GM18870 (cell line): ENCODE data around the gene PDE4D.
"Not testable (repeated sequence)": the region's sequence is repeated elsewhere in the genome, so short reads cannot be mapped to it uniquely, and the experiment has no call there.

ENCODE experiments used
- ATAC-seq: cut with Tn5 transposase; IDR thresholded peaks from one replicate; pipeline ENCODE4 v1.9.1; 2021; ENCODE audit warnings: moderate library complexity; ENCODE audit not compliant: unreplicated experiment

PDE4D gene

GRCh38 chr5:59064293-59064692 is 829.2 kb downstream of the PDE4D start:
- no peak for ATAC-seq

GRCh38 chr5:59062986-59063683 is 830.4 kb downstream of the PDE4D start:
- no peak for ATAC-seq

GRCh38 chr5:59061377-59061776 is 832.1 kb downstream of the PDE4D start:
- ATAC-seq, result no peak

GRCh38 chr5:59058969-59059687 is 834.4 kb downstream of the PDE4D start:
- no peak for ATAC-seq

DNA sequence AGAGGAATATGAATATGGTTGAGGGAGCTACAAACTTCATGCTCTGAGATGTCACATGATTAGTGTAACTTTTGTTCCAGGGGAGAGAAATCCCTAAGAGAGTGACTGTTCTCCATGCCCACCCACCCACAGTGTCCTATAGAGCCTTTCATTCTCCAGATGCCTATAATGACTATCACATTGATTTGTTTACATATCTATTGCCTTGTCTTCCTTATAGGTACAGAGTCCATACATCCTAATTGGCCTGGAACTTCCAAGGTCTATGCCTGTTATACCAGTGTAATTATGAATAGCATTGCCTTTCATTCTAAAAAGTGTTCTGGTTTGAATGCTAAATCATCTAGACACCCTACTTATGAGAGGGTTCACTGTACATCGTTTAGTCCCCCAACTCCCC is 835.3 kb downstream of the PDE4D start:
- no peak for ATAC-seq

DNA sequence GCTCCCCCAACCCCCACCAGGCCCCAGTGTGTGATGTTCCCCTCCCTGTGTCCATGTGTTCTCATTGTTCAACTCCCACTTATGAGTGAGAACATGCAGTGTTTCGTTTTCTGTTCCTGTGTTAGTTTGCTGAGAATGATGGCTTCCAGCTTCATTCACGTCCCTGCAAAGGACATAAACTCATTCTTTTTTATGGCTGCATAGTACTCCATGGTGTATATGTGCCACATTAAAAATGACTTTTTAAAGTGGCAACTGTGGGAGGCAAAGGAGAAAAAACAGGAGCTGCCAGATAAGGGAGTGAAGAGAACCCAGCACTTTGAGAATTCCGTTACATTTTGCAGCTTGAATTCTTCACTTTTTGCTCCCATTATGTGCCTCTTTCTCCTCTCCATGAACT is 836.9 kb downstream of the PDE4D start:
- ATAC-seq, result not testable (repeated sequence)

DNA sequence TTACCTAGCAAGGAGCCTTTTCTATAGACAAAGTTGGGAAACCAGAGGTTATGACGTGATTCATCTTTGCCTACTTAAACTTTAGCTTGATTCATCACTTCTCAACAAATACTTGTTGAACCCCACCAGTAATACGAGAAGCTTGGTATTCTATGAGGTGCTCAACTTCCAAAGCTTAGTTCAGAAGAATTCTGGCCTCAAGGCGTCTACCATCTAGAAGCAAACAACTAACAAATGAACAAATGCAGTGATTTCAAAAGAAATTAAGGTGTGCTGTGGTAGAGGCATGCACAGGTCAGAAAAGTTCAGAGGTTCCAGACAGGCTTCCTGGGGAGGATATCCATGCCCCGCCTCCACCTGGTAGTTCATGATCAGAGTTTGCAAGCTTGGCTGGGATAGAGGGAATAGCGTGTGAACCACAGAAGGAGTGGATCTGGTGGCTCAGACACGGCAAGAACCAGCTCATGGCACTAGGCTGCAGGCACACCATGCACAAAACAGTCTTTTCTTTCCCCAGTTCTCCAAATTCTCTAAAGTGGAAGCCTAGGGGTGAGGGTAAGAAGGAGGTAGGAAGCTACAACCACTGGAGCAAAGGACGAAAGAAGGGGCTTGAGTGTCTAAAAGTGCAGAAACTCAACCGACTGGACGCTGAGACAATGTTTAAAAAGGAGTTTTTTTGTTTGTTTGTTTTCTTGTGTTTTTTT is 837.6 kb downstream of the PDE4D start:
- ATAC-seq, result no peak

- no peak for ATAC-seq
These were observed 838.5 kb downstream of the PDE4D start for GRCh38 chr5:59054963-59055528.

DNA sequence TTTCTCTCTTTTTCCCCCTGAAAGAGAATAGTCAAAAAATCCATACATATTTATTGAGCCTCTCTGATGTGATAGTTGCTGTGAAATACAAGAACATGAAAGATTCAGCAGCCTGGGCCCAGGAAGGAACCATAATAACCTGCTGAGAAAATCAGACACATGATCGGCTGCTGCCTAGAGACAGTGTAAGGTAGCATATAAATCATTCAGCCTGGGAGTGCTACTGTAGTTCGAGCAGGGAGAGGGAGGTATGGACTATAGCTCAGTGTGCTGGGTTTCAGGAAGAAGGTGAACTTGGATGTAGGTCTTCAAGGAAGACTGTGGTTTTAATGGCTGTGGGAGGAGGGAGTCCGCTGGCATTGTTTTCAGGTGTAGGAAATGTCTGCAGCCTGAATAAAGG is 841.6 kb downstream of the PDE4D start:
- ATAC-seq, result no peak

DNA sequence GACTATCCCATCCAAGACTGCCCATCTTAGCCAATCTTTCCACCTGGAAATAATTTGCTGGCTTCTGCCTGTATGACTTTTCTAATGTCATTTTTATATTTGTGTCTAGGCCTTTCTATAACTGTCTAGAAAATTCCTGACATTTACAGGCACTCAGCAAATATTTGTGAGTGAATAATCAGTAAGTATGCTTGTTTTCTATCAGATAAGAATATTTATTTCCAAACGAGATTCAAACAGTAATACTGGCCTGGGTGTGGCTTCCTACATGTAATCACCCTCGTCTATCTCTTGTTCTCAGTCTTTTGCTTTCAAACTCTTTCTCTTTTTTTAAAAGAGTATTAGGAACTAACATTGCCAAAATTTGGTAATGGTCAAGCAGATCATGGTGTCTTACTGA is 844.4 kb downstream of the PDE4D start:
- no peak for ATAC-seq

- ATAC-seq, result no peak
These were observed 851.1 kb downstream of the PDE4D start for GRCh38 chr5:59042201-59043055.

DNA sequence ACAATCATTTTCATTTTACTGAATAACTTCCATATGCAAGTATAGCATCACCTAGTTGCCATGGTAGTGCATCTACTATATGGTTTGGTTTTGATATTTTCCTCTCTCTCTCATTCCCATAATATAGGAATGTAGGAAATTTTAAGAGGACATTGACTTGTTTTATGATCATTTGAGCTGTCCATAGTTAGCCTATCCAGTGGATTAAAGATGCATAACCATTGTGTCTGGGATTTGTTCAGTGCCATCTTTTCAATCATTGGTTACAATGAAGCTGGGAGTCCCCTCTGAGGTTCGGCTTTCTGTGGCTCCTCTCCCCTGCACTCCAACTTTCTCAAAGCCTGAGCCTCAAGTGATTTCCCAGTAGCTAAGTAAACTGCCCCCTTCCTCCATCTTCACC is 852.2 kb downstream of the PDE4D start:
- no peak for ATAC-seq

DNA sequence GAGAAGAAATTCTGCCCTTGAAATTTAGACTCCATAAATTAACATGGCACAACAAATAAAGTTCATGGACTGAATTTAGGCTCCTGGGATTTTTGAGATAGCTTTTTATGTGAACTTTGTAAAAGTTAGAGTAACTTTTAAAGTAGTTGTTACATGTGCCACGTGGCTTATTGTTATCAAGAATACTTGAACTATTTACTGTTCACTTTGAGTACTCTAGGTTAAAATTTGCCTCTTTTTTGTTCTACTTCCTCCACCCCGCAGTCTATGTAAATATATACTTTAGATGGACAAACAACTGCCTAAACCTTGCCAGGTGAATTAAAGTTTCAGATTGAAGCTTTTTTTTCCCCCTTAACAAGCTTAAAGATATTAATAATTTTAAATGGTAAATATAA is 852.7 kb downstream of the PDE4D start:
- ATAC-seq, result no peak

- no peak for ATAC-seq
These were observed 853.3 kb downstream of the PDE4D start for GRCh38 chr5:59040024-59040803.

GRCh38 chr5:59039296-59040023 is 854.1 kb downstream of the PDE4D start:
- ATAC-seq, result no peak

GRCh38 chr5:59038798-59039295 is 854.7 kb downstream of the PDE4D start:
- ATAC-seq, result no peak

DNA sequence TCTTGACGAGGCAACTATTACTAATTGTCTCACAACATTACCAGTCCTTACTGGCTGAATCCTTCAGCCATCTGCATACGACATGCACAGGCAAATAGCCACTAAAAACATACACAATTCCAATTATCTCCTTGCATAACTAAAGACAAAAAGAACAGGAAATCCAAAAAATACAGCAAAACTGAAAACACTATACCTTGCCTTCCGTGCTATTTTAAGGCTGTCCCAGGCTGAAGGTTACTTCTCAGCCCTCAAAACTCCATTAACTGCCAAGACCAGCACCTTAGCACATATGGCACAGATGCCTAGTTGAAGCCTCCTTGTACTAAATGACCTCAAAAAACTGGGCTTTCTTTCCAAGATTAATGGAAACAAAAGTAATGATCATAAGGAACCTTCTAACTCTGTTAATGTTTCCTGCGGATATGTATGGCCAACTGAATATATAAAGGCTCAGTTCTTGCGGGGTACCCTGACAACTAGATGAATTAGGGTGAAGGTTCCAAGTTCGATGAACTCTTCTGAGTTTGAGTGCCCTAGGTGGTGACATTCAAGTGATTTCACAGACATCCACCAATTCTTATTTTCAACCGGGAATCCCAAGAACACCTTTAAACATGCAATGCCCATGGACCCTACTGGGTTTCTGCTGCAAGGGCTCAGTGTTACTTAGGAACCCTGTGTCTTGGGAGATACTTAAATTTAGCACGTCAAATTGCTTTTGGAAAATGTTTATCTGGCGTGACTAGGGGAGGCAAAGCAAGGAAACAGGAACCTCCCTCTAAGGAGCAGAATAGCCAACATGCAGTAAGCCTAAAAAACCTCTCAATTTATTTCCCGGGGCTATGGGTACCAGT is 855.4 kb downstream of the PDE4D start:
- no peak for ATAC-seq

DNA sequence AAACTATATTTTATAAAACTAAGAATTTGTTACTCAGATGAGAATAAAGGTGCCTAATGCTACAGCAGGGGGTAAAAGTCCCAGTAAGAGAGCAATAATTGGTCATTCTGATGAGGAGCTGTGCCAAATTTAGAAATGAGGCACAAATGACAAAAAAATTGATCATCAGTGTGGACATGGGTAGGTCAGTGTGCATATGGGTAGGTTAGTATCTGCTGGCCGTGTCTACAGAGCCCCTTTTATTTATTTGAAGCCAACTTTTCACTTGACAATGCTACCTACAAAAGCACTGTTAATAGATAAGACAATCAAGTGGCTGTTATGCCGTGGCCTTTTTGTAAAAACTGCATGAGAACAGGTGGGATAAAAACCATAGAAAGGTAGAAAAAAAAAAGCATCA is 856.1 kb downstream of the PDE4D start:
- no peak for ATAC-seq
